K562 (cell line): ENCODE data around the gene PAN3. TPM values are rescaled to one million over a fixed set of nuclear protein-coding genes. Genes with fewer than 3 reads are reported as not detected.

Source experiments
- MEIS2 ChIP-seq: fragments of 450-650 bp; IDR thresholded peaks from 2 replicates; pipeline ENCODE4 v1.6.1; 2014; ENCODE audit warnings: mild to moderate bottlenecking; ENCODE audit not compliant: partially characterized antibody
- NR2C2 ChIP-seq, 2 experiments: fragments of 200-800 bp in 1 of 2; sonication (Bioruptor generic) in 1 of 2; sonication (generic) in 1 of 2; formaldehyde crosslinking in 1 of 2; IDR thresholded peaks; 2 replicates each; pipeline versions ENCODE4 v1.6.1 to v1.8.0; 2016 to 2022; ENCODE audit warnings: mild to moderate bottlenecking in 1 of 2, missing compliant biosample characterization in 1 of 2, missing genetic modification characterization in 1 of 2, missing genetic modification reagents in 1 of 2
- SLC30A9 ChIP-seq: fragments of 250-450 bp; sonication (Bioruptor Pico); IDR thresholded peaks from 2 replicates; pipeline ENCODE4 v1.8.0; 2022; ENCODE audit warnings: mild to moderate bottlenecking, moderate library complexity
- SRF ChIP-seq, 2 experiments: fragments of 250-450, 450-650 bp in 1 of 2; sonication (Bioruptor Pico) in 1 of 2; sonication (generic) in 1 of 2; formaldehyde crosslinking; IDR thresholded peaks; 2 replicates each; pipeline versions ENCODE4 v1.5.0 to v1.5.1; 2020 to 2022; ENCODE audit warnings: mild to moderate bottlenecking in 1 of 2, missing genetic modification reagents in 1 of 2
- polyA plus RNA-seq, 8 experiments: library from polyadenylated mRNA; depleted of rRNA in 4 of 8; stranded (reverse) in 5 of 8; unstranded in 3 of 8; fragments of >200 nt; fragmentation: Nextera tagmentation in 2 of 8; fragmentation: Illumina TruSeq in 1 of 8; extraction: Ambion mirVana in 2 of 8; extraction: Trizol in 1 of 8; gene quantifications; 2 replicates each; pipeline versions ENCODE4 v1.2.1 to v1.2.3, GENCODE V29; 2011 to 2014; ENCODE audit warnings: inconsistent platforms in 1 of 8, missing spikeins in 1 of 8
- total RNA-seq, 7 experiments: library from RNA; depleted of rRNA in 6 of 7; stranded (reverse); fragments of >200 nt in 6 of 7; fragmentation: Illumina TruSeq in 2 of 7; extraction: Trizol in 2 of 7; gene quantifications; 2 replicates each; pipeline versions ENCODE4 v1.2.1 to v1.2.3, GENCODE V29; 2011 to 2021; ENCODE audit warnings: low replicate concordance in 1 of 7
- TF ChIP-seq, protein P1 (sequence below): sonication (generic); formaldehyde crosslinking; IDR thresholded peaks from 2 replicates; pipeline ENCODE4 v1.8.1; 2023; ENCODE audit warnings: missing genetic modification reagents, mild to moderate bottlenecking, borderline replicate concordance
- TF ChIP-seq, protein P2 (sequence below): fragments of 450-650 bp; IDR thresholded peaks from 2 replicates; pipeline ENCODE4 v1.6.1; 2016; ENCODE audit warnings: antibody characterized with exemption
- TF ChIP-seq, protein P3 (sequence below): IDR thresholded peaks from 3 replicates; pipeline ENCODE4 v1.6.1; 2011; ENCODE audit warnings: borderline replicate concordance, mild to moderate bottlenecking, moderate library complexity; ENCODE audit not compliant: insufficient read length; ENCODE audit errors: extremely low read depth
- TF ChIP-seq, protein P4 (sequence below): conservative IDR thresholded peaks from 2 replicates; pipeline ENCODE4 v1.6.1; 2011; ENCODE audit warnings: low read depth, mild to moderate bottlenecking, low read length; ENCODE audit not compliant: control insufficient read depth

PAN3 gene
- total and polyA plus RNA-seq, 9 of the 15 experiments (the other 6 are each of a cell fraction or from before 2014, with no cell fraction given), result 7.2 to 19.9 (median 11.6) TPM

DNA sequence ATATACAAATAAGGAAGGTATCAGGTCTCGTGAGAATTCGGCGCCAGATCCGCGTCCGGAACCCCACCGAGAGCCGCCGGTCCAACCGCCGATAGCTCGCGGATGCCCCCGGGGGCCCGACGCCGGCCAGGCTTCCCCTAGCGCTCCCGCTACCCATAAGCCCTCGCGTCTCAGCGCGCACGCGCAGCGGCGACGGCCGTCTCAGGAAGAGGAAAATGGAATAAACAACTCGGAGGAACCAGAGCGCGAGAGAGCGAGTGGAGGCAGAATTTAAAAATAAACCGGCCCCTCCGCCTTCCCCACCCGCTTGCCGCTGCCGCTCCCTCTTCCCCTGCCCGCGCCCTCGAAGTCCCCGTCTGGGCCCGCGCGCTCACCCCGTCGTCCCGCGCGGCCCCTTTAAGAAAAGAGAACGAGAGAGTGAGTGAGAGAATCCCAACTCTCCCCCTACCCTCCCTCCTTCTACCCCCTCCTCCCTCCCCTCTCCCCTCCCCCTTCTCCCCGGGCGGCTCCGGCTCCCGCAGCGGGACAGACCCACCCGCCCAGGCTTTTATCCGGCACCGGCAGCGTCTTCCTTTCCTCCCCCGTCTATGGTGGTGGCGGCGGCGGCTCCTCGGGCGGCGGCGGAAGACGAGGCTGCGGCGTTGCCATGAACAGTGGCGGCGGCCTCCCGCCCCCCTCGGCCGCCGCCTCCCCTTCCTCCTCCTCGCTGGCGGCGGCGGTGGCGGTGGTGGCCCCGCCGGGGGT, at the start of gene PAN3 (continued):
- TF ChIP-seq, protein P1, sequence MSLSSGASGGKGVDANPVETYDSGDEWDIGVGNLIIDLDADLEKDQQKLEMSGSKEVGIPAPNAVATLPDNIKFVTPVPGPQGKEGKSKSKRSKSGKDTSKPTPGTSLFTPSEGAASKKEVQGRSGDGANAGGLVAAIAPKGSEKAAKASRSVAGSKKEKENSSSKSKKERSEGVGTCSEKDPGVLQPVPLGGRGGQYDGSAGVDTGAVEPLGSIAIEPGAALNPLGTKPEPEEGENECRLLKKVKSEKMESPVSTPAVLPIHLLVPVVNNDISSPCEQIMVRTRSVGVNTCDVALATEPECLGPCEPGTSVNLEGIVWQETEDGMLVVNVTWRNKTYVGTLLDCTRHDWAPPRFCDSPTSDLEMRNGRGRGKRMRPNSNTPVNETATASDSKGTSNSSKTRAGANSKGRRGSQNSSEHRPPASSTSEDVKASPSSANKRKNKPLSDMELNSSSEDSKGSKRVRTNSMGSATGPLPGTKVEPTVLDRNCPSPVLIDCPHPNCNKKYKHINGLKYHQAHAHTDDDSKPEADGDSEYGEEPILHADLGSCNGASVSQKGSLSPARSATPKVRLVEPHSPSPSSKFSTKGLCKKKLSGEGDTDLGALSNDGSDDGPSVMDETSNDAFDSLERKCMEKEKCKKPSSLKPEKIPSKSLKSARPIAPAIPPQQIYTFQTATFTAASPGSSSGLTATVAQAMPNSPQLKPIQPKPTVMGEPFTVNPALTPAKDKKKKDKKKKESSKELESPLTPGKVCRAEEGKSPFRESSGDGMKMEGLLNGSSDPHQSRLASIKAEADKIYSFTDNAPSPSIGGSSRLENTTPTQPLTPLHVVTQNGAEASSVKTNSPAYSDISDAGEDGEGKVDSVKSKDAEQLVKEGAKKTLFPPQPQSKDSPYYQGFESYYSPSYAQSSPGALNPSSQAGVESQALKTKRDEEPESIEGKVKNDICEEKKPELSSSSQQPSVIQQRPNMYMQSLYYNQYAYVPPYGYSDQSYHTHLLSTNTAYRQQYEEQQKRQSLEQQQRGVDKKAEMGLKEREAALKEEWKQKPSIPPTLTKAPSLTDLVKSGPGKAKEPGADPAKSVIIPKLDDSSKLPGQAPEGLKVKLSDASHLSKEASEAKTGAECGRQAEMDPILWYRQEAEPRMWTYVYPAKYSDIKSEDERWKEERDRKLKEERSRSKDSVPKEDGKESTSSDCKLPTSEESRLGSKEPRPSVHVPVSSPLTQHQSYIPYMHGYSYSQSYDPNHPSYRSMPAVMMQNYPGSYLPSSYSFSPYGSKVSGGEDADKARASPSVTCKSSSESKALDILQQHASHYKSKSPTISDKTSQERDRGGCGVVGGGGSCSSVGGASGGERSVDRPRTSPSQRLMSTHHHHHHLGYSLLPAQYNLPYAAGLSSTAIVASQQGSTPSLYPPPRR (CRISPR knock-in tag), result no peak
- TF ChIP-seq, protein P2, sequence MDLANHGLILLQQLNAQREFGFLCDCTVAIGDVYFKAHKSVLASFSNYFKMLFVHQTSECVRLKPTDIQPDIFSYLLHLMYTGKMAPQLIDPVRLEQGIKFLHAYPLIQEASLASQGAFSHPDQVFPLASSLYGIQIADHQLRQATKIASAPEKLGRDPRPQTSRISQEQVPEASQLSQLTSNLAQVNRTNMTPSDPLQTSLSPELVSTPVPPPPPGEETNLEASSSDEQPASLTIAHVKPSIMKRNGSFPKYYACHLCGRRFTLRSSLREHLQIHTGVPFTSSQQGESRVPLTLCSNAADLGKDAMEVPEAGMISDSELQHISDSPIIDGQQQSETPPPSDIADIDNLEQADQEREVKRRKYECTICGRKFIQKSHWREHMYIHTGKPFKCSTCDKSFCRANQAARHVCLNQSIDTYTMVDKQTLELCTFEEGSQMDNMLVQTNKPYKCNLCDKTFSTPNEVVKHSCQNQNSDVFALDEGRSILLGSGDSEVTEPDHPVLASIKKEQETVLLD, result peak; percentile 69
- TF ChIP-seq, protein P3, sequence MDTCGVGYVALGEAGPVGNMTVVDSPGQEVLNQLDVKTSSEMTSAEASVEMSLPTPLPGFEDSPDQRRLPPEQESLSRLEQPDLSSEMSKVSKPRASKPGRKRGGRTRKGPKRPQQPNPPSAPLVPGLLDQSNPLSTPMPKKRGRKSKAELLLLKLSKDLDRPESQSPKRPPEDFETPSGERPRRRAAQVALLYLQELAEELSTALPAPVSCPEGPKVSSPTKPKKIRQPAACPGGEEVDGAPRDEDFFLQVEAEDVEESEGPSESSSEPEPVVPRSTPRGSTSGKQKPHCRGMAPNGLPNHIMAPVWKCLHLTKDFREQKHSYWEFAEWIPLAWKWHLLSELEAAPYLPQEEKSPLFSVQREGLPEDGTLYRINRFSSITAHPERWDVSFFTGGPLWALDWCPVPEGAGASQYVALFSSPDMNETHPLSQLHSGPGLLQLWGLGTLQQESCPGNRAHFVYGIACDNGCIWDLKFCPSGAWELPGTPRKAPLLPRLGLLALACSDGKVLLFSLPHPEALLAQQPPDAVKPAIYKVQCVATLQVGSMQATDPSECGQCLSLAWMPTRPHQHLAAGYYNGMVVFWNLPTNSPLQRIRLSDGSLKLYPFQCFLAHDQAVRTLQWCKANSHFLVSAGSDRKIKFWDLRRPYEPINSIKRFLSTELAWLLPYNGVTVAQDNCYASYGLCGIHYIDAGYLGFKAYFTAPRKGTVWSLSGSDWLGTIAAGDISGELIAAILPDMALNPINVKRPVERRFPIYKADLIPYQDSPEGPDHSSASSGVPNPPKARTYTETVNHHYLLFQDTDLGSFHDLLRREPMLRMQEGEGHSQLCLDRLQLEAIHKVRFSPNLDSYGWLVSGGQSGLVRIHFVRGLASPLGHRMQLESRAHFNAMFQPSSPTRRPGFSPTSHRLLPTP, result no peak
- TF ChIP-seq NR2C2 (CRISPR knock-in tag; IDR thresholded peaks at IDR 0.05), result no peak
- 0 out of 2 replicates have a peak, but pooled peaks have one; percentile 19 for TF ChIP-seq NR2C2 (tag; IDR thresholded peaks at IDR 0.05)
- TF ChIP-seq, protein P4, sequence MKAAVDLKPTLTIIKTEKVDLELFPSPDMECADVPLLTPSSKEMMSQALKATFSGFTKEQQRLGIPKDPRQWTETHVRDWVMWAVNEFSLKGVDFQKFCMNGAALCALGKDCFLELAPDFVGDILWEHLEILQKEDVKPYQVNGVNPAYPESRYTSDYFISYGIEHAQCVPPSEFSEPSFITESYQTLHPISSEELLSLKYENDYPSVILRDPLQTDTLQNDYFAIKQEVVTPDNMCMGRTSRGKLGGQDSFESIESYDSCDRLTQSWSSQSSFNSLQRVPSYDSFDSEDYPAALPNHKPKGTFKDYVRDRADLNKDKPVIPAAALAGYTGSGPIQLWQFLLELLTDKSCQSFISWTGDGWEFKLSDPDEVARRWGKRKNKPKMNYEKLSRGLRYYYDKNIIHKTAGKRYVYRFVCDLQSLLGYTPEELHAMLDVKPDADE, result no peak
- no peak for TF ChIP-seq SRF (CRISPR knock-in tag; IDR thresholded peaks at IDR 0.05)
- TF ChIP-seq MEIS2, result peak; percentile 54
- no peak for TF ChIP-seq SLC30A9 (CRISPR knock-in tag)
